GM19193 (cell line): Measurements from ENCODE around the gene OTULIN.

Source experiments
- POLR2A ChIP-seq: IDR thresholded peaks from 4 replicates; pipeline ENCODE4 v1.6.1; 2011; ENCODE audit not compliant: insufficient read depth, insufficient read length; ENCODE audit errors: extremely low read depth

Gene OTULIN

DNA sequence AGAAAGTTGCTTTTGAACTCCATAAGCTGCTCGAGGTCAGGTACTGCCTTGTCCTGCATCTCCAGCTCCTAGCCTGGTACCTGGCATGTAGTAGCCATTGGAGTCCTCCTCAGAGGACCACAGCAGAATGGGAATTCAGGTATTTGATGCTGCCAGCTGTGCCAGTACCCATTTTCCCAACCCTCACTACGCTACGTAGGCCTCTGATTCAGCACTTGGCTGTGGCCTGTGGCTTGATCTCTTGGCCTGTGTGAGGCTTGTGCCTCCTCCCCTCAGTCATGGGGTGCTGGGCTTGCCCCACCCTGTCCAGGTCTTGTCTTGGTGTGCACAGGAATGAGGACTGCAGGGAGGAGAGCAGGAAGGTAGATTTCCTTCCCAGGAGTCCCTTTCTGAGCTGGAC, 11.8 kb downstream of the OTULIN start:
- no peak for TF ChIP-seq POLR2A

DNA sequence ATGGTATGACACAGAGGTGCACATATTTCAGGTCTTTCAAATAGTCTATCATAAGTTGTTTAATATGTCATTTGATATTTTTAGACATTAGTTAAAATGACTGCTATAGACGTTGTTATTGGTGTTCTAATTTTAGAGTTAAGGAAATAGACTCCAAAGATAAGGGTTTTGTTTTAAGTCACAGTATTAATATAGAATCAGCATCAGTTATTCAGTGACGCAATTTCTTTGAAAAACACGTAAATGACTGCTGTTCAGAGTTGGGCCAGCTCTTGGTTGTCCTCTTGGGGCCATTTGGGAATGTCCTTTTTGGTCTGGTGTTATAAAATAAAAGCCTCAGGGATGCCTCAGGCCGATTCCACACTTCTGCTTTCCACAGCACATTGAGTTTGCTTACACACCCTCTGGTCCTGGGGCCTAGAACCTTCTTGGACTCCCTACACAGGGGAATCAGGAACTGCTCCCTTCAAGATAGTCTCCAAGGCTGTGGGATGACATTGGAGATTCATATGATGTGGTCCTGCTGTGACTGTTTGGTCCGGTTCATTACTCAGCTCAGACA, 14.3 kb downstream of the OTULIN start:
- TF ChIP-seq POLR2A, result no peak

DNA sequence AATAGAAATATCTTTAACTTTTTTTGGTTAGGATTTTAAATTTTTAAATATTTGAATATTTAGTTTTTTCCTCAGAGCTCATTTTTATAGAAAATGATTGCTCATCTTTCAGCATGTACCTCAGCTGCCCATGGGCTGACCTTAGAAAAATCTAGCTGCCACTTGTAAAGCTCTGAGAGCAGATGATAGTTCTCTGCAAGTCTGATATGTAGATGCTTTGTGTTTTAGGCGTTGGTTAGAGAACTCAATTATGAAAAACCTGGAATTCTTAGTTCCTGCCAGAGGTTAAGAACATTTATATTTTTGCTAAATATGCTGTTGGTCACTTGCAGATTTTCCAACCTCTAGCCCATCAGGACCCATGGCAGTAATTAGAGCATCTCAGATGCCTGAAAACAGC, 15.1 kb downstream of the OTULIN start:
- no peak for TF ChIP-seq POLR2A

DNA sequence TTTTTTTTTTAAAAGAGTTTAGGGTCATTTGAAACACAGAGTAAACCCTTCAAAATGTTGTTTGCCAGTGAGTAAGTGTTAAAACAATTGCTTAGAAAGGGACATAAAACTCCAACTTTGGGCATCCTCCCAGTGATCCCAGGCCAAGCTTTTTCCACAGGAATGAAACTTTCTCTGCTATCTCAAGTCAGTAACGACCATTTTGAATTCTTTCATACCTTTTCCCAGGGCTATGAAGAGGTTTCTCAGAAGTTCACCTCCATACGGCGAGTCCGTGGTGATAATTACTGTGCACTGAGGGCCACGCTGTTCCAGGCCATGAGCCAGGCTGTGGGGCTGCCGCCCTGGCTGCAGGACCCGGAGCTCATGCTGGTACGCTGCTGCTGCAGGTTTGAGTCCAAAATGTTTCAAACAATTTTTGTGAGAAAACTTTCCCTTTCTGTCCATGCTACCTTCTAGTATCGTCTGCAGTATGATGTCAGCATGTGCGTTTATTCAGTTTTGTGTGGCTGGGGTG, 16.8 kb downstream of the OTULIN start:
- no peak for TF ChIP-seq POLR2A

DNA sequence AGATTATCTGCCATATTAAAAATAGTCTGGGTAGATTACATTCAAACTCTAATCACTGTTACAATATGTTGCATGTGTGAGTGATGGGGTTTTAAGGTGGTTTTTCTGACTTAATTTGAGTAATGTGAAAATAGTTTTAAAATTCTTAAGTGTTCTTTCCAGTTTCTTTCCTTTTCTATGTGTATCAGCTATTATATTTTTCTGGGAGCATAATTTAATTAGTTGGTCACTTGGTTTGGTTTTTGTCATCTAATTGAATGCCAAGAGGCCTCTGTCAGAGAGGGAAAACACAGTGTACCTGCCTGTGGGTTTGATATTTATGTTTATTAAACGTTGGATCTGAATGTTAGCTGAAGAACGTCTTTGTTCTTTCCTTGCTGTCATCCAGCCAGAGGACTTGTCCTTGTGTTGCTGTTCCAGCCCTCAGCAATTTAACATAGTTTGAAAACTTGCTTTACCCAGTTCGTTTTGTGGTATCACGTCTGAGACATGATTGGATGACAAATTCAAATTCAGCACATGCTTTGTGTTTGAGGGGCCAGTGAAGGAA, 19.5 kb downstream of the OTULIN start:
- TF ChIP-seq POLR2A, result no peak

DNA sequence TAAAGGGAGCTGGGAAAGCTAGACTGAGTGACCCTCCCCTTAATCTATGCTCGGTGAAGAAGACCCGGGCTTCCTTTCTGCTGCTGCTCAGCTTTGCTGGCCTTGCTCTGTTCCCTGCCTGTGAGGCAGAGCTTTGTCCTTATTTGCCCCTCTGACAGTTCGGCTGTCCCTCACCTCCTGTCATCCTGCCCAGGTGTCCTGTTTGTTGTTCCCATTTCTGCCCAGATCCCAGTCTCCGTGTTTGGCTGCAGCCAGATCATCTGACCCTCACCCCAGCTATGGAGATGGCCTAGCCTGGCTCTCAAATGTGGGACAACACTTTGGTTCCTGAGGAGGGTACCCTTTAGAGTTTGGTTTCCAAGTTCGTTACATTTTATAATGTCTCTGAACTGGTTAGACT, 20.2 kb downstream of the OTULIN start:
- TF ChIP-seq POLR2A, result no peak

DNA sequence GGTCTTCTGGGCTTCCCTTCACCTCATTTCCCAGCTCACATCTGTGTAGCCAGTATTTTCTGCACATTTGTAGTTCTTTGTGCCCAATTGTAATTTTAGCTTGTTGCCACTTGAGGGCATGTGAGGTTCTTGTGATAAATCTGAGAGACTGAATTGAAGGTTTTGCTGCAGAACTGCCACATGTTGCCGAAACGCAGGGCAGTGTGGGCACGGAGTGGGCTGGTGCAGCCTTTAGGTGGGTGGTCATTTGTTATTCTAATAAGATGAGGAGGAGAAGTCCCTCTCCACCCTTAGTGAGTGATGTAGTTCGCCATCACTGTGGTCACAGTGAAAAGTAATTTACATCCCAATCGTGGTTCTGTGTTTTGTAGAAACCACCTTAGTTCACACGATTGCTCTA, 21.2 kb downstream of the OTULIN start:
- no peak for TF ChIP-seq POLR2A

GRCh38 chr5:14686517-14686916, 22.0 kb downstream of the OTULIN start:
- no peak for TF ChIP-seq POLR2A

- TF ChIP-seq POLR2A, result no peak
Observed at GRCh38 chr5:14687023-14687665, 22.6 kb downstream of the OTULIN start.

DNA sequence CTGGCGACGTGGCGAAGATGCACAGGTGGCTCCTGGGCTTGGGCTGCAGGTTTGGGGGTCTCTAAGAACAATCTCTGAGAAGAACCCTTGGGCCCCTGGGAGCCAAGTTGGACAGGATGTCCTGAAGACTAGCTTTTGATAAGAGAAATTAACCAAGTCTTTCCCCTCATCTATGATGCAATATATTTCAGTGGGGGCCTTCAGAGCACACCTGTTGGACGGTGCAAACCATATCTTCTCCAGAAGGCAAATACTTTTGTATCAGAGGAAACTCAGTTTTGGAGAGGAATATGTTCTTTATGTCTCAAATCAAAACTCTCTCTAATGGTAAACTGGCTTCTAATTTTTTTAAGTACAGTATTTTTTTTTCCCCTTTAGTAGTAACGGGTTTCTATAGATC, 28.6 kb downstream of the OTULIN start:
- no peak for TF ChIP-seq POLR2A

- TF ChIP-seq POLR2A, result no peak
Observed at GRCh38 chr5:14695152-14695551, 30.6 kb downstream of the OTULIN start.

- TF ChIP-seq POLR2A, result no peak
Observed at GRCh38 chr5:14696057-14696456, 31.5 kb downstream of the OTULIN start.

DNA sequence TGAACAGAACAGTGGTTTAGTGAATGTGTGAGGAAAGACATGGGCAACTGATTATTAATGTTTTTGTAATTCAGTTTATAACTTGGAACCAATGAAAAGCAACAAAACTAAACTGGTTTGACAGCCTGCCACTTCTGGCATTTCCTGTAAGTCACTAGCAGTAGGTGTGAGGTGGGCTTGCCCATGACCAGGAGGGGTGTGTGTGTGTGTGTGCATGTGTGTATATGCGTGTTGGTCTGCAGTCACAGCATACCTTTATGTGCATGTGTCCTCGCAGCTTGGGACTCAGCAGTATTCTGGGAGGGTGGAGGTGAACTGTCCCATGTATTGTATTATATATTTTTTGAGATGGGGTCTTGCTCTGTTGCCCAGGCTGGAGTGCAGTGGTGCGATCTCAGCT, 32.3 kb downstream of the OTULIN start:
- no peak for TF ChIP-seq POLR2A

DNA sequence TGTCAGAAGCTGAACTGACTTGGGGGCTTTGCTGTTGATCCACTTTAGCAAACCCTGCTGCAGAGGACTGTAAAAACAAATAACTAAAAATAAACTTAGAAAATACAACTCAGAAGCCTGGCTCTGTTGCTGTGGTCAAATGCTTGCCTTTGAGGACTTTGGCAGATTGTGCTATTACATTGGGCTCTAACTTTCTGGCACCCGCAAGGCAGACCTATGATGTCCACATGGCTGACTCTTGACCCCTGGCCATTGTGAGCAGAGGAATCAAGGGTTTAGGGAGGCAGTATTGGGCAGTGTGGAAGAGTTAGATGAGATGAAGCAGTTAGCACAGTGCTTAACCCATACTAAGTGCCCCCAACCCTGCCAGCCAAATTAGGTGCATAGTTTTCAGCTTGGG, 34.0 kb downstream of the OTULIN start:
- TF ChIP-seq POLR2A, result no peak

GRCh38 chr5:14699159-14699558, 34.6 kb downstream of the OTULIN start:
- TF ChIP-seq POLR2A, result no peak

DNA sequence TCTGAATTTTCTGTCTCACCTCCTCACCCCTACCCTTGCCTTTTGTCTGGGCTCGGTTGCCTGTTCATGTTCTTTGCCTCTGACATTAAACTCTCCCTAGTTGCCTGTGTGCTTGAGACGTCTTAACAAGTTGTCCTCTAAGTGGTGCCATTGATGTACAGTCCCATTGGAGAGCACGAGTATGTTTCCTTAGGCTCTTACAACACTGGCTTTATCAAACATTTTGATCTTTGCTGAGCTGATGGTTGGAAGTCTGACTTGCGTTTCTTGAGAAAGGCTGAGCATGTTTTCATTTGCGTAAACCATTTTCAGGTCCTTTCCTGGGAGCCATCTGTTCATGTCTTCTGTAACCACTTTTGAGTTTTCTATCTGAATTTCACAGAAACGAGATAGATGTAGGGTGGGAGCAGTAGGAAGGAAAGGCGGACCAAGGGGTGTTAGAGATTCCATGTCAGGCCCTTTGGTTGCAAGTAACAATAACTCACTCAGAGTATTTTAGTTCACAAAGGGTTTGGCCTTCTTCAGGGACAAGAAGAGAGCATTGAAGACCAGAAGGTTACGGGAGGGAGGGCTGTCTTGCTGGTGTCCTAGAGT, 35.4 kb downstream of the OTULIN start:
- TF ChIP-seq POLR2A, result no peak
